ENCODE data around the gene TP53BP1.
"Not testable (repeated sequence)": the region's sequence is repeated elsewhere in the genome, so short reads cannot be mapped to it uniquely, and the experiment has no call there.

TP53BP1 gene, protein sequence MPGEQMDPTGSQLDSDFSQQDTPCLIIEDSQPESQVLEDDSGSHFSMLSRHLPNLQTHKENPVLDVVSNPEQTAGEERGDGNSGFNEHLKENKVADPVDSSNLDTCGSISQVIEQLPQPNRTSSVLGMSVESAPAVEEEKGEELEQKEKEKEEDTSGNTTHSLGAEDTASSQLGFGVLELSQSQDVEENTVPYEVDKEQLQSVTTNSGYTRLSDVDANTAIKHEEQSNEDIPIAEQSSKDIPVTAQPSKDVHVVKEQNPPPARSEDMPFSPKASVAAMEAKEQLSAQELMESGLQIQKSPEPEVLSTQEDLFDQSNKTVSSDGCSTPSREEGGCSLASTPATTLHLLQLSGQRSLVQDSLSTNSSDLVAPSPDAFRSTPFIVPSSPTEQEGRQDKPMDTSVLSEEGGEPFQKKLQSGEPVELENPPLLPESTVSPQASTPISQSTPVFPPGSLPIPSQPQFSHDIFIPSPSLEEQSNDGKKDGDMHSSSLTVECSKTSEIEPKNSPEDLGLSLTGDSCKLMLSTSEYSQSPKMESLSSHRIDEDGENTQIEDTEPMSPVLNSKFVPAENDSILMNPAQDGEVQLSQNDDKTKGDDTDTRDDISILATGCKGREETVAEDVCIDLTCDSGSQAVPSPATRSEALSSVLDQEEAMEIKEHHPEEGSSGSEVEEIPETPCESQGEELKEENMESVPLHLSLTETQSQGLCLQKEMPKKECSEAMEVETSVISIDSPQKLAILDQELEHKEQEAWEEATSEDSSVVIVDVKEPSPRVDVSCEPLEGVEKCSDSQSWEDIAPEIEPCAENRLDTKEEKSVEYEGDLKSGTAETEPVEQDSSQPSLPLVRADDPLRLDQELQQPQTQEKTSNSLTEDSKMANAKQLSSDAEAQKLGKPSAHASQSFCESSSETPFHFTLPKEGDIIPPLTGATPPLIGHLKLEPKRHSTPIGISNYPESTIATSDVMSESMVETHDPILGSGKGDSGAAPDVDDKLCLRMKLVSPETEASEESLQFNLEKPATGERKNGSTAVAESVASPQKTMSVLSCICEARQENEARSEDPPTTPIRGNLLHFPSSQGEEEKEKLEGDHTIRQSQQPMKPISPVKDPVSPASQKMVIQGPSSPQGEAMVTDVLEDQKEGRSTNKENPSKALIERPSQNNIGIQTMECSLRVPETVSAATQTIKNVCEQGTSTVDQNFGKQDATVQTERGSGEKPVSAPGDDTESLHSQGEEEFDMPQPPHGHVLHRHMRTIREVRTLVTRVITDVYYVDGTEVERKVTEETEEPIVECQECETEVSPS (N-terminal part only)

DNA sequence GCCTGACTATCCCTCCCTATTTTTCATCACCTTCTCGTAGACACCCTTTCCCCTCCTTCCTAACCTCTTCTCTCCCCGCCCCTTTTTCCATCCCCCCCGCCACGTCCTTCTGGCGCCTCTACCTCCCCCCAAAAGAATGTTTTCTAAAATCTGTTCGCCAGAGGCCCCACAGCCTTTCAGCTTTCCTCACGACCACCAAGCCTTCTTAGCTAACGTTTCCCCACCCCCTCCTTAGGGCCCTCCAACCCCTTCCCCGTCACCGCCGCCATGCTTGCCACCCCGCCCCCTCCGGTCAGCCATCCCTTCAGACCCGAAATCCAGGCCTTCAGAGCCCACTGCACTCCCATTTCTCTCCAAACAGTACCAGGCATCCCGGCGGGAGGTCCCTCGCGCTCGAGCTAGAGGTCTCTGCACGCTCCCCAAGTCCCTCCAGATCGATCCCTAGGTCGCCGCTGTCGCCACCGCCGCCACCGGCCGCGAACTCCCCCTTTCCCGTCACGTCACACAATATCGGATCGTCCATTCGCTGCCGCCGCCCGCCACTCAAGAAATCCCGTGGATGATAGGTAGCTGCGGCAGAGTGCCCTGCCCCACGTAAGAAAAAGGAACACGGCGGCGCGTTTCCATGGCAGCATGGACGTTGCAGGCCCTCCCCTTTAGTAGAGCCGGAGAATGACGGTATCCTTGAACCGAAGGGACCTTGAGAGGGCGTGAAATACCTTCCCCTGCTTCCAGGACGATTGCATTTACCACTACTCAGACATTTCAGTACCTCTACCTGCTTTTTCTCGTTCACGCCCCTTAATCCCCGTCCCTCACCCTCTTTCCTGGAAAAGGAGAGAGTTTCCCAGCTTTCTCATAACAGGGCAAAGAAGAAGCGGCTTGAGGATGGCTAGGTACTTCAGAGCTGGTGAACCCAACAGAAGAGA lies at the start of gene TP53BP1:
TP53BP1 (minus strand) TSS at position 484 of the 929 bp plus-strand sequence; CDS start at position 371, 113 bp downstream.
- DNase-seq = peak; percentile 95

DNA sequence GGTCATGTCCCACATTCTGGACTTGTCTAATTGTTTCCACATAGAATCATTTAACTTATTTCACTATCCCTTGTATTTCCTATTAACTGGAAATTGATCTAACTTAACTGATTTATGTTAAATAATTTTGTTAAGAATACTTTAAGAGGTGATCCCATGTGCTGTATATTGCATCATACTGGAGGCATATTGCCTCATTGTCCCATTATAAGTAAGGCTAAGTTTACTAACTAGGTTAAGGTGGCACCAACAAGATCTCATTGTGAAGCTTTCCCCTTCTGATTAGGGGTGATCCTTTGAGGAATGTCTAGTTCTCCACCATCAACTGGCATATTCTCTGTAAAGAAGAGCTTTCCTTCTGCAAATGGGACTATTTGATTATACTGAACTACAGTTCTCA lies 48.8 kb upstream of the TP53BP1 start:
- DNase-seq = no peak

DNA sequence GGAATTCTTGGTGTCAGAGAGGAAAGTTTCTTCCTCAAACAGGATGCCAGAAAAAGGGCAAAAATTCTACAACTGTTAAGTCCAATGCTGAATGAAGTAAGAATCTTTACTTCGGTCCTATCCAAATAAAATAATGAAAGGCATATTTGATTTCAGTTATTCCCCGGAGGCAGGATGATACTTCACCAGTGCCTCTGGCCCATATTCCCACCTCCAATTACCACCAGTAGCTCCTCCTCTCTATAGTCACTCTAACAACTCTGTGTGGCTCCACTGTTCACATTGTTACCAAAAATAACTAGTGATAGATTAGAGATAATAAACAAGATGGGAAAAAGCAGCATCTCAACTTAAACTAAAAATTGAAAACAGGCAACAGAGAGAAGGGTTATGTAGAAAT lies 45.1 kb upstream of the TP53BP1 start:
- no peak for DNase-seq

DNA sequence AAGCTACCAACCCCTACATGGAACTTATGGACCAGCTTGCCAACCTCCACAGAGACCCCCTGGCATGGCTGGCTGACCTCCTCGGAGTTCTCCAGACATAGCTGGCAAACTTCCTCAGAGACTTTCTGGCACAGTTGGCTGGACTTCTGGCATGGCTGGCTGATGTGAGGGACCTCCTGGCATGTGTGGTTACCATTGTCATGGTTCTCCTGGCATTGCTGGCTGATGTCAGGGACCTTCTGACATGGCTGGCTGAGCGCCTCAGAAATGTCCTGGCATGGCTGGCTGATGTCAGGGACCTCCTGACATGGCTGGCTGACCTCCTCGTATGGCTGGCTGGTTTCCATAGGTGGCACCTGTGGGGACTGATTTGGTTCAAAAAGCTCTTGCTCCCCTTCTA lies 41.9 kb upstream of the TP53BP1 start:
- DNase-seq = no peak

DNA sequence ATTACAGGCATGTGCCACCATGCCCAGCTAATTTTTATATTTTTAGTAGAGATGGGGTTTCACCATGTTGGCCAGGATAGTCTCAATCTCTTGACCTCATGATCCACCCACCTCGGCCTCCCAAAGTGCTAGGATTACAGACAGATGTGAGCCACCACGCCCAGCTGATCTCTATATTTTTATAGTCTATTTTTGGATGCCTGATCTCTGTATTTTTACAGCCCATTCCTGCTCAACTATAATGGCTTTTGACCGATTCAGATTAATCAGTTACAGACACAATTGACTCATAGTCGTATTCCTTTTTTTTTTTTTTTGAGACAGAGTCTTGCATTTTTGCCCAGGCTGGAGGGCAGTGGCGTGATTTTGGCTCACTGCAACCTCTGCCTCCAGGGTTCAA lies 39.9 kb upstream of the TP53BP1 start:
- DNase-seq = not testable (repeated sequence)

DNA sequence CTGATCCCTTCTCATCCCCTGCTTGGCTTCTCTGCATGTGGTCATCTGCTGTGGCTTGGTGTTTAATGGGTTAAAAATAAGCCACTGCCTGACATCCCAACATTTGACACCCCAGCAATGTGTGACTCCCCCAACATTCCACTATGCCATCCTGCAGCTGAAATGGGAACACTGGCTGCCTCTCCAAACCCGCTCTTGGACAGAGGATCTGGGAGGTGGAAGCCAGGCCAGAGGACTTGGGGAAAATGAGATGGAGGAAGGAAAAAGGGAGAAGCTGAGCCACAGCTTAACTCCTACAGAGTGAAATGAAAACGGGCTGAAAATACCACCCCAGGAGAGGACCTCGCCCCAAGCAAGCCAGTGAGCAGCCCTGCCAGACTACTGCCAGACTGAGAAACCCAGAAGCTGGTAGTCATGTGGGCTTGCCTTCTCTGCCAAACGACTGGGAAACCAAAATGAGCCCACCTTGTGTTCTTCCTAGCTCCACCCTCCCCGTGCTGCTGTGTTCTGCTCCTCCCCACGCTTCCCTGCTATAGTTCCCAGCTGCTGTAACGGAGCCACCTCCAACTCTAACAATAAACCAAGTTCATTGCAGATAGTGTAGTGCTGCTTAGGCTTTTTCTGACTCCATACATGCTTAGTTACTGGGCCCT lies 38.2 kb upstream of the TP53BP1 start:
- no peak for DNase-seq

DNA sequence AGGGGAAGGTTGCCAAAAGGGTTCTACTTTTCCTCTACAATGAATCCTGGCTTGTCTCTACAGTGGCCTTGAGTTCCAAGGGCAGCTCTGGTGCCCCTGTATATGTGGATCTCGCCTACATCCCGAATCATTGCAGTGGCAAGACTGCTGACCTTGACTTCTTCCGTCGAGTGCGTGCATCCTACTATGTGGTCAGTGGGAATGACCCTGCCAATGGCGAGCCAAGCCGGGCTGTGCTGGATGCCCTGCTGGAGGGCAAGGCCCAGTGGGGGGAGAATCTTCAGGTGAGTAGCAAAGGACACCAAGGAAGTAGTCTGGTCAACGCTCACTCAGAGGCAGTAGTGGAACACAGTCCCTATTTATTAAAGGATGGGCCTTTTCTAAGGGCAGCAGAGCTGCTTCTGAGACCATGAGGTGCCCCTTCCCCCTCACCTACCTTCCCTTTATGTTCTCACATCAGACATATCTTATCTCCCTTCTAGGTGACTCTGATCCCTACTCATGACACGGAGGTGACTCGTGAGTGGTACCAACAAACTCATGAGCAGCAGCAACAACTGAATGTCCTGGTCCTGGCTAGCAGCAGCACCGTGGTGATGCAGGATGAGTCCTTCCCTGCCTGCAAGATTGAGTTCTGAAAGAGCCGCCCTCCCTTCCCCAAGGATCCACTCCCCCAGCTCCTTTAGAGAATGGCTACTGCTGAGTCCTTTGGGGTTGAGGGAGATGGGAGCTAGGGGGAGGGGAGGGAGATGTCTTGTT lies 36.8 kb upstream of the TP53BP1 start:
- DNase-seq = no peak

DNA sequence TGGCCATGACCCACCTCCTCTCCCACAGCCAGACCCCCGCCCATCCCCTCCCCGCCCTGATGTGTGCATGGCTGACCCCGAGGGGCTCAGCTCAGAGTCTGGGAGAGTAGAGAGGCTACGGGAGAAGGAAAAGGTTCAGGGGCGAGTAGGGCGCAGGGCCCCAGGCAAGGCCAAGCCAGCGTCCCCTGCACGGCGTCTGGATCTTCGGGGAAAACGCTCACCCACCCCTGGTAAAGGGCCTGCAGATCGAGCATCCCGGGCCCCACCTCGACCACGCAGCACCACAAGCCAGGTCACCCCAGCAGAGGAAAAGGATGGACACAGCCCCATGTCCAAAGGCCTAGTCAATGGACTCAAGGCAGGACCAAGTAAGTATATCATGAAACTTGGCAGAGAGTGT lies 36.2 kb upstream of the TP53BP1 start:
- no peak for DNase-seq

DNA sequence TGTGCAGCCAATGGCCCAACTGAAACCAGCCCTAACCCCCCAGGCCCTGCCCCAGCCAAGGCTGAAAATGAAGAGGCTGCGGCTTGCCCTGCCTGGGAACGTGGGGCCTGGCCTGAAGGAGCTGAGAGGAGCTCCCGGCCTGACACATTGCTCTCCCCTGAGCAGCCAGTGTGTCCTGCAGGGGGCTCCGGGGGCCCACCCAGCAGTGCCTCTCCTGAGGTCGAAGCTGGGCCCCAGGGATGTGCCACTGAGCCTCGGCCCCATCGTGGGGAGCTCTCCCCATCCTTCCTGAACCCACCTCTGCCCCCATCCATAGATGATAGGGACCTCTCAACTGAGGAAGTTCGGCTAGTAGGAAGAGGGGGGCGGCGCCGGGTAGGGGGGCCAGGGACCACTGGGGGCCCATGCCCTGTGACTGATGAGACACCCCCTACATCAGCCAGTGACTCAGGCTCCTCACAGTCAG lies 35.6 kb upstream of the TP53BP1 start:
- DNase-seq = no peak

DNA sequence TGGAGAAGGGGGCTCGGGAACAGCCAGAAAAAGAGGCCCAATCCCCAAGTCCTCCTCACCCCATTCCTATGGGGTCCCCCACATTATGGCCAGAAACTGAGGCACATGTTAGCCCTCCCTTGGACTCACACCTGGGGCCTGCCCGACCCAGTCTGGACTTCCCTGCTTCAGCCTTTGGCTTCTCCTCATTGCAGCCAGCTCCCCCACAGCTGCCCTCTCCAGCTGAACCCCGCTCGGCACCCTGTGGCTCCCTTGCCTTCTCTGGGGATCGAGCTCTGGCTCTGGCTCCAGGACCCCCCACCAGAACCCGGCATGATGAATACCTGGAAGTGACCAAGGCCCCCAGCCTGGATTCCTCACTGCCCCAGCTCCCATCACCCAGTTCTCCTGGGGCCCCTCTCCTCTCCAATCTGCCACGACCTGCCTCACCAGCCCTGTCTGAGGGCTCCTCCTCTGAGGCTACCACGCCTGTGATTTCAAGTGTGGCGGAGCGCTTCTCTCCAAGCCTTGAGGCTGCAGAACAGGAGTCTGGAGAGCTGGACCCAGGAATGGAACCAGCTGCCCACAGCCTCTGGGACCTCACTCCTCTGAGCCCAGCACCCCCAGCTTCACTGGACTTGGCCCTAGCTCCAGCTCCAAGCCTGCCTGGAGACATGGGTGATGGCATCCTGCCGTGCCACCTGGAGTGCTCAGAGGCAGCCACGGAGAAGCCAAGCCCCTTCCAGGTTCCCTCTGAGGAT lies 35.0 kb upstream of the TP53BP1 start:
- no peak for DNase-seq

DNA sequence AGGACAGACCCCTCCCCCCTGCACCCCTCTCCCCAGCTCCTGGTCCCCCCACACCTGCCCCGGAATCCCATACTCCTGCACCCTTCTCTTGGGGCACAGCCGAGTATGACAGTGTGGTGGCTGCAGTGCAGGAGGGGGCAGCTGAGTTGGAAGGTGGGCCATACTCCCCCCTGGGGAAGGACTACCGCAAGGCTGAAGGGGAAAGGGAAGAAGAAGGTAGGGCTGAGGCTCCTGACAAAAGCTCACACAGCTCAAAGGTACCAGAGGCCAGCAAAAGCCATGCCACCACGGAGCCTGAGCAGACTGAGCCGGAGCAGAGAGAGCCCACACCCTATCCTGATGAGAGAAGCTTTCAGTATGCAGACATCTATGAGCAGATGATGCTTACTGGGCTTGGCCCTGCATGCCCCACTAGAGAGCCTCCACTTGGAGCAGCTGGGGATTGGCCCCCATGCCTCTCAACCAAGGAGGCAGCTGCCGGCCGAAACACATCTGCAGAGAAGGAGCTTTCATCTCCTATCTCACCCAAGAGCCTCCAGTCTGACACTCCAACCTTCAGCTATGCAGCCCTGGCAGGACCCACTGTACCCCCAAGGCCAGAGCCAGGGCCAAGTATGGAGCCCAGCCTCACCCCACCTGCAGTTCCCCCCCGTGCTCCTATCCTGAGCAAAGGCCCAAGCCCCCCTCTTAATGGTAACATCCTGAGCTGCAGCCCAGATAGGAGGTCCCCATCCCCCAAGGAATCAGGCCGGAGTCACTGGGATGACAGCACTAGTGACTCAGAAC lies 34.3 kb upstream of the TP53BP1 start:
- no peak for DNase-seq

DNA sequence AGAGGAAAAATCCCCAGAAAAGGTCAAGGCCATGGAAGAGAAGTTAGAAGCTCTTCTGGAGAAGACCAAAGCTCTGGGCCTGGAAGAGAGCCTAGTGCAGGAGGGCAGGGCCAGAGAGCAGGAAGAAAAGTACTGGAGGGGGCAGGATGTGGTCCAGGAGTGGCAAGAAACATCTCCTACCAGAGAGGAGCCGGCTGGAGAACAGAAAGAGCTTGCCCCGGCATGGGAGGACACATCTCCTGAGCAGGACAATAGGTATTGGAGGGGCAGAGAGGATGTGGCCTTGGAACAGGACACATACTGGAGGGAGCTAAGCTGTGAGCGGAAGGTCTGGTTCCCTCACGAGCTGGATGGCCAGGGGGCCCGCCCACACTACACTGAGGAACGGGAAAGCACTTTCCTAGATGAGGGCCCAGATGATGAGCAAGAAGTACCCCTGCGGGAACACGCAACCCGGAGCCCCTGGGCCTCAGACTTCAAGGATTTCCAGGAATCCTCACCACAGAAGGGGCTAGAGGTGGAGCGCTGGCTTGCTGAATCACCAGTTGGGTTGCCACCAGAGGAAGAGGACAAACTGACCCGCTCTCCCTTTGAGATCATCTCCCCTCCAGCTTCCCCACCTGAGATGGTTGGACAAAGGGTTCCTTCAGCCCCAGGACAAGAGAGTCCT lies 33.4 kb upstream of the TP53BP1 start:
- no peak for DNase-seq

DNA sequence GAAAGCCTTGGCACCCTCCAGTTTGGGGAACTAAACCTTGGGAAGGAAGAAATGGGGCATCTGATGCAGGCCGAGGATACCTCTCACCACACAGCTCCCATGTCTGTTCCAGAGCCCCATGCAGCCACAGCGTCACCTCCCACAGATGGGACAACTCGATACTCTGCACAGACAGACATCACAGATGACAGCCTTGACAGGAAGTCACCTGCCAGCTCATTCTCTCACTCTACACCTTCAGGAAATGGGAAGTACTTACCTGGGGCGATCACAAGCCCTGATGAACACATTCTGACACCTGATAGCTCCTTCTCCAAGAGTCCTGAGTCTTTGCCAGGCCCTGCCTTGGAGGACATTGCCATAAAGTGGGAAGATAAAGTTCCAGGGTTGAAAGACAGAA lies 32.2 kb upstream of the TP53BP1 start:
- no peak for DNase-seq

DNA sequence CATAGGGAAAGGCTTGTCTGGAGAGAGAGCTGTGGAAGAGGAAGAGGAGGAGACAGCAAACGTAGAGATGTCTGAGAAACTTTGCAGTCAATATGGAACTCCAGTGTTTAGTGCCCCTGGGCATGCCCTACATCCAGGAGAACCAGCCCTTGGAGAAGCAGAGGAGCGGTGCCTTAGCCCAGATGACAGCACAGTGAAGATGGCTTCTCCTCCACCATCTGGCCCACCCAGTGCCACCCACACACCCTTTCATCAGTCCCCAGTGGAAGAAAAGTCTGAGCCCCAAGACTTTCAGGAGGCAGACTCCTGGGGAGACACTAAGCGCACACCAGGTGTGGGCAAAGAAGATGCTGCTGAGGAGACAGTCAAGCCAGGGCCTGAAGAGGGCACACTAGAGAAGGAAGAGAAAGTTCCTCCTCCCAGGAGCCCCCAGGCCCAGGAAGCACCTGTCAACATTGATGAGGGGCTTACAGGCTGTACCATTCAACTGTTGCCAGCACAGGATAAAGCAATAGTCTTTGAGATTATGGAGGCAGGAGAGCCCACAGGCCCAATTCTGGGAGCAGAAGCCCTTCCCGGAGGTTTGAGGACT lies 31.4 kb upstream of the TP53BP1 start:
- DNase-seq = no peak

DNA sequence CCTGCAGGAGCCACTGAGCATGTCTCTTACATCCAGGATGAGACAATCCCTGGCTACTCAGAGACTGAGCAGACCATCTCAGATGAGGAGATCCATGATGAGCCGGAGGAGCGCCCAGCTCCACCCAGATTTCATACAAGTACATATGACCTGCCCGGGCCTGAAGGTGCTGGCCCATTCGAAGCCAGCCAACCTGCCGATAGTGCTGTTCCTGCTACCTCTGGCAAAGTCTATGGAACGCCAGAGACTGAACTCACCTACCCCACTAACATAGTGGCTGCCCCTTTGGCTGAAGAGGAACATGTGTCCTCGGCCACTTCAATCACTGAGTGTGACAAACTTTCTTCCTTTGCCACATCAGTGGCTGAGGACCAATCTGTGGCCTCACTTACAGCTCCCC lies 30.7 kb upstream of the TP53BP1 start:
- DNase-seq = no peak

DNA sequence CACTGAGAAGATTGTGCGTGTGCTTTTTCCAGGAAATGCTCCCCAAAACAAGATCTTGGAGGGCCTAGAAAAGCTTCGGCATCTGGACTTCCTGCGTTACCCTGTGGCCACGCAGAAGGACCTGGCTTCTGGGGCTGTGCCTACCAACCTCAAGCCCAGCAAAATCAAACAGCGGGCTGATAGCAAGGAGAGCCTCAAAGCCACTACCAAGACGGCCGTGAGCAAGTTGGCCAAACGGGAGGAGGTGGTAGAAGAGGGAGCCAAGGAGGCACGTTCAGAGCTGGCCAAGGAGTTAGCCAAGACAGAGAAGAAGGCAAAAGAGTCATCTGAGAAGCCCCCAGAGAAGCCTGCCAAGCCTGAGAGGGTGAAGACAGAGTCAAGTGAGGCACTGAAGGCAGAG lies 29.3 kb upstream of the TP53BP1 start:
- no peak for DNase-seq

DNA sequence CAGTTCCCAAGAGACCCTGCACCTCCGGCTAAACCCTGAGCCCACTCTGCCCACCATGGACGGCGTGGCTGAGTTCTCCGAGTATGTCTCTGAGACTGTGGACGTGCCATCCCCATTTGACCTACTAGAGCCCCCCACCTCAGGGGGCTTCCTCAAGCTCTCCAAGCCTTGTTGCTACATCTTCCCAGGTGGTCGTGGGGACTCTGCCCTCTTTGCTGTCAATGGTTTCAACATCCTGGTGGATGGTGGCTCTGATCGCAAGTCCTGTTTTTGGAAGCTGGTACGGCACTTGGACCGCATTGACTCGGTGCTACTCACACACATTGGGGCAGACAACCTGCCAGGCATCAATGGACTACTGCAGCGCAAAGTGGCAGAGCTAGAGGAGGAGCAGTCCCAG lies 28.5 kb upstream of the TP53BP1 start:
- no peak for DNase-seq

DNA sequence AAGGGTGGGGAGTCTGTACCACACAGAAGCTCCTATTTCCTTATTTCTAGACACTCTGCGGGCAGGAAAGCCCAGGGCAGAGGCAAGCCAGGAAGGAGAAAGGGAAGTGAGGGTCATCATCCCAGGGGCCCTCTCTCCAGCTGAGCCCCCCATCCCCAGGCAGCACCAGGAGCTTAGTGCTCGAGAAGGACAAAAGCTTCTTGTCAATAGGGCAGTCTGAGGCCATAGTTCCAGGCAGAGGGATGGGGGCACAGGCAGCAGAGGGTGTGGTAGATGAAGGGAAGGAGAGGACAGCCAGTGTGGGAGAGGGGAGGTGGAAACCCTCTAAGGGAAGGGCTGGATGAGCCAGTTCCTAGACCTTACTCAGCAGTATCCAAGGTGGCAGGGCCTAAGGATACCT lies 27.2 kb upstream of the TP53BP1 start:
- no peak for DNase-seq

Data from activated naive CD4-positive, alpha-beta T cell treated with anti-CD3 and anti-CD28 coated beads, Interleukin-2, amount 50 U/mL, for 16 hours (primary cell).